GM21381 (cell line): ENCODE data around the gene ZBTB18.

Experiments used
- ATAC-seq: cut with Tn5 transposase; IDR thresholded peaks from one replicate; pipeline ENCODE4 v1.9.1; 2021; ENCODE audit warnings: mild to moderate bottlenecking, moderate library complexity; ENCODE audit not compliant: unreplicated experiment

ZBTB18 gene

GRCh38 chr1:244060686-244061085 is 9.6 kb downstream of the ZBTB18 start:
- no peak for ATAC-seq

DNA sequence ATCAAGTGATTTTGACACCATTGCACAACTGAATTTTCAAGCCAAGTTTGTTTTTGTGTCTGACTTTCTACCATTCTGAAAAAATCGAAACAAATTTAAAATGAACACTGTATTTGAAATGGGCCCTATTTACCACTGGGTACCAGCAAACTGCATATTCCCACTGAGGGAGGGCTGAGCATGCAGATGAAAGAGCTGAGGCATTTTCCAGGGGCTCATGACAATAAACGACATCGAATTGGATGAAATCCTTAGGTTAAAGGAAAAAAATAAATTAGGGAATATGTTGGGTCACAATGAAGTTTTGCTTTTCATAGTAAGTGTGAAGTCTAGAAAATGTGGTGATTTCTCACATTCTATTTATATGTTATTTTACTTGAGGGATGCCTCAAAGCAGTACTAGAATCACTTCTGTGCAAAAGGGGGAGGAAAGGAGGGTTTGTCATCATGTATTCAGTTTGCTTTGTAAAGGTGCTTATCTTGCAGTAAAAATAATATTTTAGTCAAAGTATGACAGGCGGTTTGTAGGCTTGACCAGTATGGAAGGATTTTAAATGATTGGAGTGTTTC is 11.2 kb downstream of the ZBTB18 start:
- ATAC-seq, result no peak

- ATAC-seq, result no peak
Observed at GRCh38 chr1:244063498-244063897, 12.4 kb downstream of the ZBTB18 start.

- no peak for ATAC-seq
Observed at GRCh38 chr1:244064621-244065020, 13.5 kb downstream of the ZBTB18 start.

- ATAC-seq, result no peak
Observed at GRCh38 chr1:244065063-244065793, 14.1 kb downstream of the ZBTB18 start.

DNA sequence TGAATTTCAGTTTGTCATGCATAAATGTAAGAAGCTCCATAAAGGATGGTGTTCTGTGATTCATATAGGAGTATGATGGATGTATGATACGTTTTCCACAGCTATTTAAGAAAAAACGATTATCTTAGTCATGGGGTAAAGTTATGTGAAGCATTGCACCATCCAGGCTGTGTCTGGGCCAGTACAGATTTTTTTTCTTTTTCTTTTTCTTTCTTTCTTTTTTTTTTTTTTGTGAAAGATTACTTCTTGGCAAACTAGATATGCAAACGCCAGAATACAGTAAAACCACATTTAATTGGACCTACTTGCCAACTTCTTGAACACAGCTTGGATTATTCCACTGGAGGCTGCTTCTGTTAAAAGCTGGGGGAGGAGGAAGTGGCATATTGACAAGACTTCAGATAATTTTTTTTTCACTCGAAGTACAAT is 14.9 kb downstream of the ZBTB18 start:
- no peak for ATAC-seq

- ATAC-seq, result no peak
Observed at GRCh38 chr1:244066954-244067716, 16.1 kb downstream of the ZBTB18 start.

DNA sequence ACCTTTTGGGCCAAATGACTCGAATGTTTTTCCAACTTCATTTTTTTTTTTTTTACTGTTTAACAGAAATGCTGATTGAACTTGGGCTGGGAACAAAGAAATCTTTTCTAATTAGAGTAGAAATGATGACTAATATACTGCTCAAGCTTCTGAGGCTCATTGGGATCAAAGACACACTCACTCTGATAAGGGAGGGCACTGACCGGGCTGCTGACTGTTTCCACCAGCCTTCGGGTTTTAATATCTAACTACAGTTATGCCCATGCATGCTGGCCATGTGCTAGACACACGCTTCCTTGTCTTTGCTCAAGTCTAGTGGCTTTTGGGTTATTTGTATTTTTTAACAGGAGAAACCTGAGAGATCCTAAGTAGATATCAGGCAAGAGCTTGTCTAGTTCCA is 16.8 kb downstream of the ZBTB18 start:
- no peak for ATAC-seq

DNA sequence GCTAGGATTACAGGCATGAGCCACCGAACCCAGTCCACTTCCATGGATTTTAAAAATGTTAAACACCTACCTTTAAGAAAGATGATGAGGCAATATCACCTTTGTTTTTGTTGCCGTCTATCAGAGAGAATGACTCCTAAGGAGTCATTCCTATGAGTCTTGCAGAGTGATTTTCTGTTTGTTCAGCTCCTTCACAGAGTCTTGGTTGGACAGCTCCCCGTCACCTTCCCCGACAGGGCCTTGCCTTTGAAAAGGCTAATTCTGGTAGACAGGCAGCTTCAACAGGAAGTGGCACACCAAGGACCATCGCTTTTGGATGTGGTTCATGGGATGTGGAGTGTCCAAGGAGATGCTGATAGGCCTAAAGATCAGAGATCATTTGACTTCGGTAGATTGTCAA is 17.5 kb downstream of the ZBTB18 start:
- no peak for ATAC-seq

DNA sequence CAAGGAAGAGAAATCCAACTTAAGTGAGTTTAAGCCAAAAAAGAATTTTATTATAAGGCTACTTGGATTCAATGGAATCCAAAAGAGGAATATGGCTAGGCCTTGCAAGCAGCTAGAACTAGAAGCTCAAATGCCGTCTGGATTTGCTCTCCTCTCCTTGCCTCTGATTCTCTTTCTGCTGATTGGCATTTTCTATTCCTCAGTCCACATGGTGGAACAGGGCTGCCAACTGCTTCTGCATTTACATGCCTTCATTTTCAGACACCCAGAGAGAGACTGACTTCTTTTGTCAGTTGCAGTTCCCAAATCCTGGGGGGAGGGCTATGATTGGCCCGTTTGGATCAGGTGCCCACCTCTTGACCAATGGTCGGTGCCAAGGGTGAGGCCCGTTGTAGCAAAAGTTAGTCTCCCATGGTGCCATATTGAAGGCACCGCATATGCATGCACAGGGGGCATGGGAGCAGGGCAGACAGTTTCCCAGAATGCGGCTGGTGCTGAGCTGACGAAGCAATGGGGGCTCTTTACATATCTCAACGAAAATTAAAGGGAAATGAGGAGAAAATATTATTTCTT is 18.3 kb downstream of the ZBTB18 start:
- ATAC-seq, result no peak

DNA sequence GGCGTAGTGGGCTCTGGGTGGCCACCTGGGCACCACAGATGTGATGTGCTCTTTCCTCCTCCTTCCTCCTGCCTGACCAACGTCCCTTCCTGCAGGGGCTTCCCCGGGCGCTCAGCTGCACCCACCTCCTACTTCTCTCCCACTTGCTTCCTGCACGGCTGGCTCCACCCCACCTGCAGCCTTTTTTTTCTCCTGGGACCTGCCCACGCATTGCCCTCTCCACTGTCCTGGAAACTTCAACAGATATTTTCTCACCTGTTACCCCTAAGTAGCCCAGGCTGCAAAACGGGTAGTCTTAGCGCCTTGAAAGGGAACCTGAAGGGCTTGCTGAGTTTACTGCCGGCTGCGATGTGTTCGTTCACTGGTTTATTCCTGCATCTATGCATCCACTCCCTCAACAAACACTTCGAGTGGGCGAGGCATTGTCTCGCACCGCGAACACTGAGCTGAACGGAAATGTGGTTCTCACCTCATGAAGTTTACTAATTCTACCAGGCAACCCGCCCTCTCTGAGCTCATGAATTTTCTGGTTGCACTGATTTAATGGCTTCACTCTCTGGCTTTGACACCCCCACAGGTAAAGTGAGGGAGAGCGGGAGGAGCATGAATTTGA is 23.6 kb downstream of the ZBTB18 start:
- ATAC-seq, result peak; percentile 65

GRCh38 chr1:244075247-244075722 is 24.2 kb downstream of the ZBTB18 start:
- no peak for ATAC-seq

- no peak for ATAC-seq
Observed at GRCh38 chr1:244076740-244077139, 25.7 kb downstream of the ZBTB18 start.

DNA sequence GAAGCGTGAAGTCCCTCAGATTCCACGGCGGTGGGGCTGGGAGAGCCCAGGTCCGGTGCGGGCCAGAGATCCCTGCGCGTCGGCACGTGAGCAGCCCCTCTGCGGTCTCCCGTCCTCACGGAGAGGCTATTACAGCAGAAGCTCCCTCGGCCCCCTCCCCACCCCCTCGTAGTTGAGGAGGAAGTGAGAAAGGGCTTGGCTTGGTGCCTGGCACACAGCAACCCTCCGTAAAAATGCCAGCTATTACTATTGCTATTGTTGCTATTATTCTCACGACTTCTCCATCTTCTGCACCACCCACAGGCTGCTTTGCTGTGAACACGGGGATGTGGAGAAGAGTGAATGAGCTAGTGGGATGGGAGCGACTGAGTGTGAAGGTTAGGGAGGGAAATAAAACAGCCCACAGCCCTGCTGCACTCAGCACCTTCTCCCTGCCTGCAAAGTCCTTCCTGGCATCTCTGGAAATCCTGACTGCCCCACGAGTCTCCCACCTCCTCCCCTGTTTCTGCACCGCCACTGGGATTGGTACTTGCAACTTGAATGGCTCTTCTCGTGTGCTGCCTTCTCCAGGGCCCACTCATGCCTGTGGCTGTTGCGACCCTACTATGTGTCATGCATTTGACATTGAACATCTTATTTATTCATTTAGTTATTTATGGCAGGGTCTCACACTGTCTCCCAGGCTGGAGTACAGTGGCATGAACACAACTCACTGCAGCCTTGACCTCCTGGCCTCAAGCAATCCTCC is 26.6 kb downstream of the ZBTB18 start:
- ATAC-seq, result no peak

GRCh38 chr1:244080343-244080929 is 29.4 kb downstream of the ZBTB18 start:
- no peak for ATAC-seq

DNA sequence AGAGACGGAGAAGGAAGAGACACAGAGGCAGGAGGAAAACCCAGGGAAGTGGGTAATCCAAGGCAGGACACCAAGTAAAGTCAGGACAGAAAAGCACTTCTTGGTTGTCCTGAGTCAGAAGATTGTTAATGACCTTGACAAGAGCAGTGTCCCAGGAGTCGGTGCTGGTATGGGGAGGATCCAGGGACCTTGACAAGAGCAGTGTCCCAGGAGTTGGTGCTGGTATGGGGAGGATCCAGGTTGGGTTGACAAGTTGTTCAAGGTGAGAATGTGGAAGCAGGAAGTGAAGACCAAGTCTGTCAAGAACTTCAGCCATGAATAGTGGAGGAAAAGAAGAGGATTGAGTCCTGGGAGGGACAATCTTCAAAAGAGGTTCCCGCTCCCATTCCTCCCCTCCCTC is 31.9 kb downstream of the ZBTB18 start:
- no peak for ATAC-seq

GRCh38 chr1:244083383-244083943 is 32.4 kb downstream of the ZBTB18 start:
- no peak for ATAC-seq

- ATAC-seq, result no peak
Observed at GRCh38 chr1:244084763-244085162, 33.7 kb downstream of the ZBTB18 start.

- no peak for ATAC-seq
Observed at GRCh38 chr1:244085891-244086290, 34.8 kb downstream of the ZBTB18 start.
